Left kidney (tissue), 2 donors: ENCODE measurements around the gene SELENOT. TPM values are rescaled to one million over a fixed set of nuclear protein-coding genes. Genes with fewer than 3 reads are reported as not detected.
"Not testable (repeated sequence)": the region's sequence is repeated elsewhere in the genome, so short reads cannot be mapped to it uniquely, and the experiment has no call there.

Source experiments
- DNase-seq: peaks from one replicate; pipeline ENCODE4 v3.0.0-alpha.2; 2013
- polyA plus RNA-seq: library from polyadenylated mRNA; unstranded; fragments of 120-200 nt; gene quantifications from one replicate; pipeline ENCODE4 v1.2.1, GENCODE V29; 2013; ENCODE audit not compliant: insufficient read length

The SELENOT gene
- polyA plus RNA-seq, 1 donor: 121 TPM

GRCh38 chr3:150605998-150606641, 3.0 kb downstream of the SELENOT start:
- DNase-seq: no peak

DNA sequence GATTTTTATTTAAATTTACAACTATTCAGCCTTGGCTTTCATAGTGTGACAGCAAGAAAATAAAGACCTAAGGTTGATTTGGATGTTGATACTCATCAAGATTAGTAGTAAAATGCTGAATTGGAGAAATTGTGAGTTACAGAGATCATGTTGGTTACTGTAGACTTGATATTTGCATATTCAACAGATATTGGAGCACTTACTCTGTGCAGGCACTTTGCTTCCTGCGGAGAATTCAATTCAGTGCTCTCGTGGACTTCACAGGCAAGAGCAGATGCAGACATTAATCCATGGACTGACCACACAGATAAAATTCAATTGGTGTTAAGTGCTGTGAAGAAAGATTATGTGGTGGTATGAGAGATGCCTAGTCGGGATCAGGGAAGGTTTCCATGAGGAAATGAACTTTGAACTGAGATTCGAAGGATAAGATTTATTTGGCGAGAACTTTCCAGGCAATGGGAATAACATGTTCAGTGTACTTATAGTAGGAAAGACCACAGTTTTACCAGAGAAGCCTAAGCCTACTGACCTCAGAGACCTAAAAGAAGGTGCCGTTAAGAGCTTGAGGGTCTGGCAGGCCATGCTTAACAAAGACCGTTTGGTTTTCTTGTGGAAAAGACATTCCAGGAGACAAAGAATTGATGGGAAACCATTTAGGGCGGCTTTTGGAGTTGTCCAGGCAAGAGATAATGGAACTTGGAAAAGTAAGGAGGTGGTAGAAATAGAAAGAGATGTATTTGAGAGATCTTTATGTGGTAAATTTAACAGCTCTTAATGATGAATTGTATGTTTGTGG, 4.3 kb downstream of the SELENOT start:
- DNase-seq: no peak

DNA sequence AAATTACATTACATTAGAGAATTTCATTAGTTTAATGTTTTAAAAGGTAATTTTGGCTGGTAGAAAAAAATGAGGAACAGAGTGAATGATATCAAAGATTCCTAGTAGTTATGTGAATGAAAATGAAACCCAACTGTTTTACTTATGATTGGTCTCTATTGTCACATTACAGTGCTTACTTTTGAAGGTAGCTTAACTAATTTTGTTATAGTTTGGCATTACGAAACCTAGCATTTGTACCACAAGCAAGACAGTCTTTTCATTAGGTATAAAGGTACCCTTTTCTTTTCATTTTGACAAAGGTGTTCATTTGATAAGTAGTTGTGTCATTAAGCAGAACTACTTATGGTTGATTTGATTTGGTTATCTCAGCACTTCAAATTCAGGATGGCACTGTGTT, 6.9 kb downstream of the SELENOT start:
- DNase-seq: no peak

DNA sequence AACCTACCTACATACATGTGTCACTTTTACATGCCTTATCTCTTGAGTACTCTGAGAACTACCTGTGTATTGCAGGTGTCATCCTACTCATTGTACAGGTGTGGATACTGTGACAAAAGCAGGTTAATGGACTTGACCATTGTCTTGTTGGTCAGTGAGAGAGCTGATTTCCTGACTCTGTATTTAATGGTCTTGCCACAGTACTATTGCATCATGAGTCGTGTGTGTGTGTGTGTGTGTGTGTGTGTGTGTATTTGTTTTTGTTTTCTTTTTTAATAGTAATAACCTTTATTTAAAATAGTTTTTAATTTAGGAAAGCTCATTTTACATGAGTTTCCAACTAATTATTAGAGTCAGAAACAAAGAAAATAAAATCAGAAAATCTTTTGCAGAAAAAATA, 7.7 kb downstream of the SELENOT start:
- no peak for DNase-seq

DNA sequence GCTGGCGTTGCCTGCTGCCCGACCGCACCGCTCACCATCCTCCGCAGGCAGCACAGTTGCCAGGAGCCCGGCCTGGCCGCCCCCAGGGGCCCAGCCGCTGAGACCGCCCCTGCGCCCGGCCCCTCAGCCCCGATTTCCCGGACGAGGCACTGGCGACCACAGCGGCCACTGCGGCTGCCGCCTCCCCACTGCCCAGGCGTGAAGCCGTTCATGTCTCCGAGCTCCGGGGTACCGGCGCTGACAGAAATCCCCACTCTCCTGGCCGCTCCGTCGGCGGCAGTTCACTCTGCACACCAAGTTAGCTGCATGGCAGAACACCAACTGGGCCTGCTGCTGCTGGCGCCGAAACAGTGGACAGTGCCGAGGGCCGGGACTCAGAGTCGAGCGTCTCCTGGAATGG, 8.5 kb downstream of the SELENOT start:
- no peak for DNase-seq

DNA sequence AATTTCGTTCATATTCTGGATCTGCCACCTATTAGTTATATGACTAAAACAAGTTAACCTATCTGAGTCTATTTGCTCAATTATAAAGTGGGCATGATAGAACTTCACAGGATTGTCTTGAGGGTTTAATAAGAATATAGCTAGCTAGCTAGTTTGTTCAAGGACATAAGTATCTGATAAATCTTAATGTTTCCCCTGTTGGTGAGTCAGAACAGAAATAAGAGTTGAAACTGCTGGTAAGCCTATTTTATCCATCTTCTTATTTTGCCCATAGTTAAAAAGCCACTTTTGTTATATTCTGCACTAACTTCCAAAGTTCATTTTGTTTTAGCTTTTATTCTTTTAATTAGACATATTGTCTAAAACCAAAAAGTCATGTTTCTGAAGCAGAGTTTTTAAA, 9.4 kb downstream of the SELENOT start:
- DNase-seq: no peak

DNA sequence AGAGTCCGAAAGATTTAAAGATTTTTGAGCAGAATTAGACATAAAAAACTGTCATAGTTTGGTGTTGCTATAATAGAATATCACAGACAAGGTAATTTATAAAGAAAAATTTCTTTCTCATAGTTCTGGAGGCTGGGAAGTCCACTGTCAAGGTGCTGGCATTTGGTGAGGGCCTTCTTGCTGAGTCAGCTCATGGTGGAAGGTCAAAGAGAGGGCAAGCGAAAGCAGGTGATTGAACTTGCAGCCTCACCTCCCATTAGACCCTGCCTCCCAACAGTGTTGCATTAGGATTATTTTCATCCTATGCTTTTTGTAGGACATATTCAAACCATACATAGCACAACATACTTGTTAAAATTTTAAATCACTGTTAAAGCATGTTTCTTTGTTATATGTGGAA, 9.9 kb downstream of the SELENOT start:
- DNase-seq: no peak

GRCh38 chr3:150613709-150614480, 10.8 kb downstream of the SELENOT start:
- no peak for DNase-seq

- DNase-seq: no peak
These were observed 17.0 kb downstream of the SELENOT start for GRCh38 chr3:150620002-150620689.

DNA sequence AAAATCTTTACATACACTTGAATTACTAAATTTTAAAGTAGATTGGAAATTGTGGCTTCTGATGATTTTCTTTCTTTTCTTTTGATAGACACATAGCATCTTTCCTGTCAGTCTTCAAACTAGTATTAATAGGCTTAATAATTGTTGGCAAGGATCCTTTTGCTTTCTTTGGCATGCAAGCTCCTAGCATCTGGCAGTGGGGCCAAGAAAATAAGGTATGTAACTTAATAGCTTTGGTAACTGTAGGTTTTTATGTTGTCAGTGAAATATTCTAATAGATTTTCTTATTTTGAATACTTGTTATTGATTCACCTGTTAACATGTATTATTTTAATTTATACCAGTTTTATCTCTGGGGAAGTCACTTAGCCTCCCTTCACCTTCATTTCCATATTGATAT, 19.8 kb downstream of the SELENOT start:
- not testable (repeated sequence) for DNase-seq

- DNase-seq: no peak
These were observed 20.8 kb downstream of the SELENOT start for GRCh38 chr3:150623945-150624344.

GRCh38 chr3:150626148-150626930, 23.2 kb downstream of the SELENOT start:
- no peak for DNase-seq

DNA sequence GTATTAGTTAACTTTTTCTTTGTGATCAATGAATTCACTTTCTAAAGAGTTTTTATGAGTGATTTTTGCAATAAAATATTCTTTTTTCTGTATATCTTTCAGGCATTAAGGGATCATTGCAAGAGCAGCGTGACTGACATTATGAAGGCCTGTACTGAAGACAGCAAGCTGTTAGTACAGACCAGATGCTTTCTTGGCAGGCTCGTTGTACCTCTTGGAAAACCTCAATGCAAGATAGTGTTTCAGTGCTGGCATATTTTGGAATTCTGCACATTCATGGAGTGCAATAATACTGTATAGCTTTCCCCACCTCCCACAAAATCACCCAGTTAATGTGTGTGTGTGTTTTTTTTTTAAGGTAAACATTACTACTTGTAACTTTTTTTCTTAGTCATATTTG, 24.4 kb downstream of the SELENOT start:
- no peak for DNase-seq

GRCh38 chr3:150631515-150632221, 28.5 kb downstream of the SELENOT start:
- no peak for DNase-seq

DNA sequence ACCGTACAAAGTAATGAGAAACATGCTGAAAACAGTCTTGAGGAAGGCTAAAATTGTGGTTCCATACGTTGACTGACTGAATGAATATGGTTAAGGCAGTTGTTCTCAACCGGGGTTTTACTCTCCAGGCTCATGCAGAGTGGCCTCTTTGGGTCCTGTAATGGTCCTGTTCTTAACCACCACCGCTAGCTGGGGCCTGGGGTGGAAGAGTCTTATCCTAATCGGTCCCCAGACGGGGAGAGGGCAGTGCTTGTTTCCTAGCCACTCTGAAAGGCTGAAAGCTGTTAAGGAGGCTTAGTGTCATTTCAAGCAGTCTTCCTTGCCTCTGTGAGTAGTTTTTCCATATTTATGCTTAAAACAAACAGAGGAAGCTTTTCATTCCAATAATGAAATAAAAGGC, 32.0 kb downstream of the SELENOT start:
- no peak for DNase-seq

GRCh38 chr3:150635526-150635925, 32.4 kb downstream of the SELENOT start:
- no peak for DNase-seq

DNA sequence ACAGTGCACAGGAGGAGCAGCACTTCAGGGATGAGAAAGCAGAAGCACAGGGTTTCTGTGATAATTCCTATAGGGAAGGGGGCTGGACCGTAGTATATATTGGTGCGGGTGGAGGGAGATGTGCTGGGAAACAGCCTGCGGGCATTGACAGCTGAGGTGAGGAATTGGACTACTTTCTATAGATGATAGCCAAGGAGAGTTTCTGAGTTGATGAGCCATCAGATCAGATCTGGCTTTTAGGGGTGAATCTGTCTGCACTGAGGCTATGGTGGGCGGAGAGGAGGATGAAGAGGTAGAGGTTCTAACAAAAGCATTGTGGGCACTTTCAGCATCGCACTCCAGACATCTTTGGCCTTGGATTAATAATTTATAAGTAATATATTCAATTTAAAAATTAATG, 33.1 kb downstream of the SELENOT start:
- DNase-seq: no peak

- no peak for DNase-seq
These were observed 36.1 kb downstream of the SELENOT start for GRCh38 chr3:150639262-150639661.

- DNase-seq: no peak
These were observed 37.1 kb downstream of the SELENOT start for GRCh38 chr3:150640256-150640655.

GRCh38 chr3:150653110-150653561, 50.0 kb downstream of the SELENOT start:
- DNase-seq: no peak

- no peak for DNase-seq
These were observed 53.2 kb downstream of the SELENOT start for GRCh38 chr3:150656316-150656715.
